HL-60 (cell line): ENCODE measurements around the gene POGK.

Source experiments
- DNase-seq, 2 experiments: peaks; one replicate each; pipeline ENCODE4 v3.0.0-alpha.2; 2010 to 2020; ENCODE audit warnings: low read depth in 1 of 2, low spot score in 1 of 2
- H3K27ac ChIP-seq: fragments of 250-450 bp; sonication (Bioruptor Pico); replicated peaks from 2 replicates; pipeline ENCODE4 v1.5.1; 2020; ENCODE audit warnings: mild to moderate bottlenecking, moderate library complexity
- H3K27me3 ChIP-seq: fragments of 250-450 bp; sonication (Bioruptor Pico); 2 replicates; pipeline ENCODE4 v1.5.1; 2021; ENCODE audit warnings: mild to moderate bottlenecking, moderate library complexity; ENCODE audit not compliant: insufficient read depth, poor library complexity, severe bottlenecking
- H3K4me3 ChIP-seq: replicated peaks from 2 replicates; pipeline ENCODE4 v1.5.1; 2011; ENCODE audit warnings: mild to moderate bottlenecking, control low read depth, low read length; ENCODE audit not compliant: insufficient read depth
- CTCF ChIP-seq: IDR thresholded peaks from one replicate; pipeline ENCODE4 v1.5.1; 2011; ENCODE audit warnings: low read length, control low read depth, inconsistent platforms; ENCODE audit not compliant: insufficient read depth
- GABPA ChIP-seq: IDR thresholded peaks from 2 replicates; pipeline ENCODE4 v1.6.1; 2012; ENCODE audit warnings: low read depth
- POLR2AphosphoS5 ChIP-seq: IDR thresholded peaks from 2 replicates; pipeline ENCODE4 v1.6.1; 2012; ENCODE audit warnings: low read depth
- REST ChIP-seq: IDR thresholded peaks from 2 replicates; pipeline ENCODE4 v1.6.1; 2012; ENCODE audit warnings: low read depth; ENCODE audit not compliant: insufficient replicate concordance
- SPI1 ChIP-seq: IDR thresholded peaks from 2 replicates; pipeline ENCODE4 v1.6.1; 2012; ENCODE audit warnings: low read depth, mild to moderate bottlenecking, borderline replicate concordance

Gene POGK

GRCh38 chr1:166811691-166812090 is 27.6 kb upstream of the POGK start:
- no peak for TF ChIP-seq POLR2AphosphoS5
- no peak for TF ChIP-seq CTCF
- no peak for TF ChIP-seq REST
- TF ChIP-seq GABPA, result no peak
- TF ChIP-seq SPI1, result no peak
- DNase-seq, result no peak
- Histone ChIP-seq H3K4me3 (no peak overlapping the region), H3K27me3 (no peaks in the 10 kb centered on the region), H3K27ac (no peak overlapping the region)

- no peak for DNase-seq
- H3K27ac ChIP-seq, result no peak overlapping the region
- no peak overlapping the region for H3K4me3 ChIP-seq
- peaks cover 2% of the 10 kb centered on the region for H3K27me3 ChIP-seq
- TF ChIP-seq CTCF (no peak), REST (no peak), SPI1 (no peak), GABPA (no peak), POLR2AphosphoS5 (no peak)
Measured at GRCh38 chr1:166813508-166814223, 25.6 kb upstream of the POGK start.

GRCh38 chr1:166814611-166815010 is 24.7 kb upstream of the POGK start:
- no peak for DNase-seq
- Histone ChIP-seq H3K27ac (no peak overlapping the region), H3K27me3 (peaks cover 2% of the 10 kb centered on the region), H3K4me3 (no peak overlapping the region)
- no peak for TF ChIP-seq POLR2AphosphoS5
- no peak for TF ChIP-seq REST
- TF ChIP-seq GABPA, result no peak
